Natural killer cell (primary cell): ENCODE results near the gene PAK5. TPM values are rescaled to one million over a fixed set of nuclear protein-coding genes. Genes with fewer than 3 reads are reported as not detected.

Experiments
- ATAC-seq, 3 donors: fragments of 150-1000 bp in 2 of 3; fragments of 200-7000 bp in 1 of 3; cut with Tn5 transposase; 1 replicate in 1 of 3; 2 replicates in 2 of 3; pipeline ENCODE4 v1.10.0; 2021; ENCODE audit warnings: mild to moderate bottlenecking in 2 of 3, moderate library complexity in 2 of 3
- DNase-seq, 2 donors: peaks; one replicate each; pipeline versions ENCODE4 v3.0.0 to v3.0.0-alpha.2; 2013 to 2021; ENCODE audit warnings: mixed read lengths in 1 of 2
- H3K27ac ChIP-seq: one replicate; pipeline ENCODE4 v1.5.1; 2013; ENCODE audit warnings: mild to moderate bottlenecking, low read length
- H3K27me3 ChIP-seq: one replicate; pipeline ENCODE4 v1.6.1; 2013; ENCODE audit warnings: low read length; ENCODE audit not compliant: control insufficient read depth, insufficient read depth
- H3K36me3 ChIP-seq: one replicate; pipeline ENCODE4 v1.6.1; 2013; ENCODE audit warnings: low read length; ENCODE audit not compliant: control insufficient read depth, insufficient read depth
- H3K4me1 ChIP-seq: one replicate; pipeline ENCODE4 v1.6.1; 2013; ENCODE audit warnings: low read length; ENCODE audit not compliant: control insufficient read depth, insufficient read depth
- H3K4me3 ChIP-seq: one replicate; pipeline ENCODE4 v1.5.1; 2013; ENCODE audit warnings: low read length
- H3K9me3 ChIP-seq: one replicate; pipeline ENCODE4 v1.6.1; 2013; ENCODE audit warnings: low read length; ENCODE audit not compliant: control insufficient read depth, insufficient read depth
- H3K27ac Mint-ChIP-seq, 2 donors: one replicate each; pipeline ENCODE4 v1.8.0; 2022; ENCODE audit warnings: mild to moderate bottlenecking in 2 of 2, mixed read lengths in 2 of 2, moderate library complexity in 1 of 2
- H3K27me3 Mint-ChIP-seq, 2 donors: one replicate each; pipeline ENCODE4 v1.8.0; 2022; ENCODE audit warnings: low read depth in 2 of 2, mixed read lengths in 2 of 2
- H3K36me3 Mint-ChIP-seq: one replicate; pipeline ENCODE4 v1.8.0; 2022; ENCODE audit warnings: mixed read lengths
- H3K4me1 Mint-ChIP-seq, 2 donors: one replicate each; pipeline ENCODE4 v1.8.0; 2022; ENCODE audit warnings: mixed read lengths in 2 of 2
- H3K4me3 Mint-ChIP-seq: one replicate; pipeline ENCODE4 v1.8.0; 2022; ENCODE audit warnings: mild to moderate bottlenecking, moderate library complexity, mixed read lengths
- H3K9me3 Mint-ChIP-seq, 2 donors: one replicate each; pipeline ENCODE4 v1.8.0; 2022; ENCODE audit warnings: mixed read lengths in 2 of 2
- WGBS: methylation state at CpG from one replicate; pipeline ENCODE4 v1.1.7; 2013; ENCODE audit warnings: missing lambda C conversion rate; ENCODE audit not compliant: insufficient coverage; 5-methylcytosine and 5-hydroxymethylcytosine counted together
- intact Hi-C: fragments of 100-400 bp; cut with micrococcal nuclease; formaldehyde crosslinking; loops from one replicate; pipeline ENCODE4 v1.14.2; 2022
- total RNA-seq, 4 donors: library from RNA; stranded (reverse); fragments of 120-200 nt in 1 of 4; gene quantifications; one replicate each; pipeline versions ENCODE4 v1.2.3 to v1.2.4, GENCODE V29; 2013 to 2022
- TF ChIP-seq, protein P1 (sequence below): fragments of 200-600 bp; IDR thresholded peaks from one replicate; pipeline ENCODE4 v1.8.0; 2022; ENCODE audit warnings: antibody characterized with exemption

PAK5 gene
- total RNA-seq, 3 donors from 2014 or later (not counting 1 experiment from before 2014, with no cell fraction given): not detected

DNA sequence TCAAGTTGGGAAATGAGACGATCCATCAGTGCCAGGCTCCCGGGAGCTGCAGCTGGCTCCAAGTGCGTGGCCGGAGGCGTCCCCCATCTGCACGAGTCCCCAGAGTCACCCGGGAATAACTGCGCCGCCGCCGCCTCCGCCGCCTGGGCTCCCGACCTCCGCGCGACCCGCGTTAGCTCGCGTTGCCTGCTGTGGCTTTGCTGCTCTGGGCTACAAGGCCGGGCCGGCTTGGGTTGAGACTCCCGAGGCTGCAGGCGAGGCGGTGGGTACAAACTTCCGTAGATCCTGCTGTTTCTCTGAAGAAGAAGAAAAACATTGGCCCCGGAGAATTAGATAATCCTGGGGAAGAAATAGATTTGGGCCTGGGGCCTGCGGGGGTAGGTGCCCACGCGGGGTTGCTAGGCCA is 331.9 kb downstream of the PAK5 start:
- intact Hi-C loops: no loop called here
- H3K4me1 ChIP-seq: peaks cover 24% of the 10 kb centered on the region
- H3K27ac Mint-ChIP-seq: no peak overlapping the region
- no peaks in the 10 kb centered on the region for H3K9me3 ChIP-seq
- peaks cover 0 to 3% of the 10 kb centered on the region in 2 donors for H3K9me3 Mint-ChIP-seq
- H3K36me3 Mint-ChIP-seq: no peaks in the 10 kb centered on the region
- 10% methylated on average over 31 of the region's 31 CpGs for WGBS
- peaks cover 23 to 32% of the 10 kb centered on the region in 2 donors for H3K27me3 Mint-ChIP-seq
- peaks cover 23% of the 10 kb centered on the region for H3K27me3 ChIP-seq
- H3K27ac ChIP-seq: no peak overlapping the region
- TF ChIP-seq, protein P1, sequence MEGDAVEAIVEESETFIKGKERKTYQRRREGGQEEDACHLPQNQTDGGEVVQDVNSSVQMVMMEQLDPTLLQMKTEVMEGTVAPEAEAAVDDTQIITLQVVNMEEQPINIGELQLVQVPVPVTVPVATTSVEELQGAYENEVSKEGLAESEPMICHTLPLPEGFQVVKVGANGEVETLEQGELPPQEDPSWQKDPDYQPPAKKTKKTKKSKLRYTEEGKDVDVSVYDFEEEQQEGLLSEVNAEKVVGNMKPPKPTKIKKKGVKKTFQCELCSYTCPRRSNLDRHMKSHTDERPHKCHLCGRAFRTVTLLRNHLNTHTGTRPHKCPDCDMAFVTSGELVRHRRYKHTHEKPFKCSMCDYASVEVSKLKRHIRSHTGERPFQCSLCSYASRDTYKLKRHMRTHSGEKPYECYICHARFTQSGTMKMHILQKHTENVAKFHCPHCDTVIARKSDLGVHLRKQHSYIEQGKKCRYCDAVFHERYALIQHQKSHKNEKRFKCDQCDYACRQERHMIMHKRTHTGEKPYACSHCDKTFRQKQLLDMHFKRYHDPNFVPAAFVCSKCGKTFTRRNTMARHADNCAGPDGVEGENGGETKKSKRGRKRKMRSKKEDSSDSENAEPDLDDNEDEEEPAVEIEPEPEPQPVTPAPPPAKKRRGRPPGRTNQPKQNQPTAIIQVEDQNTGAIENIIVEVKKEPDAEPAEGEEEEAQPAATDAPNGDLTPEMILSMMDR: no peak
- ATAC-seq (no peak), DNase-seq (no peak)
- no peaks in the 10 kb centered on the region for H3K4me1 Mint-ChIP-seq
- no peak overlapping the region for H3K4me3 ChIP-seq
- H3K4me3 Mint-ChIP-seq: no peak overlapping the region
- H3K36me3 ChIP-seq: no peaks in the 10 kb centered on the region

DNA sequence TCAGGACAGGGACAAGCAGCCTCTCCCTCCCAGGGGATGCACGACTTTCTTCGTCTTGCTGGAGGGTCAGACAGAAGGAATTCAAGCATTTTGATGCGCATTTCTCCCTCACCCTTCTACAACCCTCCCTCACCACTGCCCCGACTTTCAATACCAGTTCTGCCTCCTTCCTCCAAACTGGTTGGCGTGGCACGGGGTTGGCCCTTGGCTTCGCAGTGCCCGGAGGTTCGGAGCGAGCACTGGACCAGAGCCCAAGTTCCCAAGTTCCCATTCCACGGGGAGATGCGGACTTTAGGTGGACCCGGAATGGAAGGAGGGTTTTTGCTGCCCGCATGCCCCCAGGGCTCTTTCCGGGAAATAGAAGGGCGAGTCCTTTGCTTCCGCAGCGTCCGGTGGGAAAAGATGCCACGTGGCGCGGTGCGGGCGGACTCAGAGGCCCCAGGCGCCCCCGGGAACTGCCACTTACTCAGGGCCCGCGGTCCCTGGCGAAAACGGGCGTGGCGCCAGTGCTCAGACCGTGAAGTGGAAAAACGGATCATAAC is 332.5 kb downstream of the PAK5 start:
- no peak overlapping the region for H3K27ac Mint-ChIP-seq
- ATAC-seq (no peak), DNase-seq (no peak)
- Histone ChIP-seq H3K9me3 (no peaks in the 10 kb centered on the region), H3K36me3 (no peaks in the 10 kb centered on the region), H3K4me3 (no peak overlapping the region), H3K27me3 (peaks cover 23% of the 10 kb centered on the region), H3K27ac (no peak overlapping the region), H3K4me1 (peaks cover 24% of the 10 kb centered on the region)
- intact Hi-C loops: no loop called here
- no peaks in the 10 kb centered on the region for H3K36me3 Mint-ChIP-seq
- H3K4me3 Mint-ChIP-seq: no peak overlapping the region
- H3K27me3 Mint-ChIP-seq: peaks cover 23 to 28% of the 10 kb centered on the region in 2 donors
- H3K9me3 Mint-ChIP-seq: peaks cover 0 to 3% of the 10 kb centered on the region in 2 donors
- no peaks in the 10 kb centered on the region for H3K4me1 Mint-ChIP-seq
- TF ChIP-seq, protein P1: no peak
- WGBS: 11% methylated on average over 34 of the region's 34 CpGs

DNA sequence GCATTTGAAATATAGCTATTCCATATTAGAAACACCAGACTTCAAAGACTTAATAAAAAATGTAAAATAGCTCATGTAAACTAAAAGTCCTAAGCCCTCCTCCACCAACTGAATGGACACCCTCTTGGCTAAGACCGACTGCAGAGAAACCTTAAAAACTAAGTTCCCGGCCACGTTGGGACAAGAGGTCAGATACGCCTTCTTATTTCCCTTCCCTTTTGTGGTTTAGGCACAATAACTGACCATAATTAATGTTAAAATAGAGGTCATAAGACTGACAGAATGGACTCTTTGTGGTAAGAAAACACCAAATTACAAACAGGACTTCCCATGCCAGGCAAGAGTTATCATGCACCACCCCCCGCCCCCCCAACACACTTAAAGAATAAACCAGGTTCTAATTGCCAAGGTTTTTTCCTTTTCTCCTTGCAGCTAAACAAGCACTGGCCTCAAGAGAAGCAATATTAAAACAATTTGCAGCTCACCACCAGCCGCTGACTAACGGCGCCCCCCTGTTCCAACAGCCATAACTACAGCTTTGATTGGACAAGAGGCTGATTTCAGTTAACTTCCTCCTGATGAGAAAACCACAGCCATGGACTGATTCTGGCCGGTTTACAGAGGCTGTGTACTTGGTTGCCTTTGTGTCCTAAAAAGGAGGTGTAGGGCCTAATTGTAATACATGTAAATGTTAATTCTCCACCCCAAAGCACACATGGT is 335.2 kb downstream of the PAK5 start:
- ATAC-seq (no peak), DNase-seq (no peak)
- Mint-ChIP-seq H3K27me3 (peaks cover 8 to 16% of the 10 kb centered on the region in 2 donors), H3K4me1 (no peaks in the 10 kb centered on the region), H3K4me3 (no peak overlapping the region), H3K9me3 (peaks cover 0 to 3% of the 10 kb centered on the region in 2 donors), H3K27ac (no peak overlapping the region), H3K36me3 (no peaks in the 10 kb centered on the region)
- no peaks in the 10 kb centered on the region for H3K9me3 ChIP-seq
- no peak overlapping the region for H3K27ac ChIP-seq
- TF ChIP-seq, protein P1: no peak
- peaks cover 25% of the 10 kb centered on the region for H3K4me1 ChIP-seq
- H3K27me3 ChIP-seq: peaks cover 19% of the 10 kb centered on the region
- H3K4me3 ChIP-seq: no peak overlapping the region
- intact Hi-C loops: no loop called here
- WGBS: 28% methylated on average over 9 of the region's 9 CpGs
- H3K36me3 ChIP-seq: no peaks in the 10 kb centered on the region
